ENCODE results near the gene CDHR2.

The CDHR2 gene

GRCh38 chr5:176528301-176528700 is 20.8 kb upstream of the CDHR2 start:
- no peak for DNase-seq (ENCODE audit: low spot score)

GRCh38 chr5:176528761-176529115 is 20.4 kb upstream of the CDHR2 start:
- DNase-seq (ENCODE audit: low spot score), result no peak

- DNase-seq (ENCODE audit: low spot score), result no peak
Measured at GRCh38 chr5:176529116-176529740, 19.9 kb upstream of the CDHR2 start.

- DNase-seq (ENCODE audit: low spot score), result no peak
Measured at GRCh38 chr5:176529741-176530141, 19.4 kb upstream of the CDHR2 start.

GRCh38 chr5:176530393-176530982 is 18.7 kb upstream of the CDHR2 start:
- no peak for DNase-seq (ENCODE audit: low spot score)

- DNase-seq (ENCODE audit: low spot score), result no peak
Measured at GRCh38 chr5:176530983-176531901, 17.9 kb upstream of the CDHR2 start.

GRCh38 chr5:176531902-176532493 is 17.1 kb upstream of the CDHR2 start:
- no peak for DNase-seq (ENCODE audit: low spot score)

GRCh38 chr5:176532795-176533194 is 16.3 kb upstream of the CDHR2 start:
- DNase-seq (ENCODE audit: low spot score), result no peak

- no peak for DNase-seq (ENCODE audit: low spot score)
Measured at GRCh38 chr5:176533390-176533789, 15.8 kb upstream of the CDHR2 start.

GRCh38 chr5:176533894-176534611 is 15.1 kb upstream of the CDHR2 start:
- DNase-seq (ENCODE audit: low spot score), result peak; percentile 53

- DNase-seq (ENCODE audit: low spot score), result peak; percentile 70
Measured at GRCh38 chr5:176534640-176535039, 14.5 kb upstream of the CDHR2 start.

GRCh38 chr5:176535101-176535663 is 14.0 kb upstream of the CDHR2 start:
- DNase-seq (ENCODE audit: low spot score), result peak; percentile 78

- DNase-seq (ENCODE audit: low spot score), result no peak
Measured at GRCh38 chr5:176535664-176536131, 13.4 kb upstream of the CDHR2 start.

- DNase-seq (ENCODE audit: low spot score), result peak; percentile 74
Measured at GRCh38 chr5:176536132-176536901, 12.8 kb upstream of the CDHR2 start.

- DNase-seq (ENCODE audit: low spot score), result peak; percentile 97
Measured at GRCh38 chr5:176536902-176537553, 12.1 kb upstream of the CDHR2 start, which contains the start of gene RNF44. TSS of gene RNF44 (minus strand) at chr5:176537402. CDS start at chr5:176532472, 4,930 bp downstream.

- DNase-seq (ENCODE audit: low spot score), result peak; percentile 100
Measured at GRCh38 chr5:176537554-176538229, 11.4 kb upstream of the CDHR2 start.

- no peak for DNase-seq (ENCODE audit: low spot score)
Measured at GRCh38 chr5:176538230-176538988, 10.7 kb upstream of the CDHR2 start.

- DNase-seq (ENCODE audit: low spot score), result no peak
Measured at GRCh38 chr5:176538989-176539384, 10.2 kb upstream of the CDHR2 start.

- no peak for DNase-seq (ENCODE audit: low spot score)
Measured at GRCh38 chr5:176540476-176540899, 8.7 kb upstream of the CDHR2 start.
